ENCODE measurements around the gene ANKLE2.

Gene ANKLE2

DNA sequence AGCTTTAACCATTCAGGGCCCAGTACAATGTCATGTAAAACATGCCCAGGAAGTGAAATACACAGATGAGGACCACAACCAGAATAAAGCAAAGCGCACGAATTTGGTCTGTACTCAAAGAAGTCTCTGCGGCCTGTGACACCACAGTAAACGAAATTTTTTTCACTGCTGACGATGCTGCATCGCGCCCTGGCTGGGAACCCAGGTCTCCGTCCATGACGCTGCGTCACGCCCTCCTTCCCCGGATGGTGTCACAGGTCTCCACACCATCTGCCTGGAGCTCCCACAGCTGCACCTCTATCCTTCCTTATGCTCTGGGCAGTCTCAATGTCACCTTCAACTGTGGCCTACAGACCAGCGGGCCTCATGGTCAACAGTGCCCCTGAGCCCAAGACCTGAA is 17.8 kb downstream of the ANKLE2 start:
- DNase-seq: no peak

GRCh38 chr12:132741620-132742019 is 20.0 kb downstream of the ANKLE2 start:
- no peak for DNase-seq

GRCh38 chr12:132740652-132741051 is 21.0 kb downstream of the ANKLE2 start:
- DNase-seq: no peak

- DNase-seq: no peak
Measured at GRCh38 chr12:132740313-132740646, 21.4 kb downstream of the ANKLE2 start.

GRCh38 chr12:132739600-132740312 is 21.9 kb downstream of the ANKLE2 start:
- DNase-seq: no peak

- DNase-seq: no peak
Measured at GRCh38 chr12:132736913-132737312, 24.7 kb downstream of the ANKLE2 start.

DNA sequence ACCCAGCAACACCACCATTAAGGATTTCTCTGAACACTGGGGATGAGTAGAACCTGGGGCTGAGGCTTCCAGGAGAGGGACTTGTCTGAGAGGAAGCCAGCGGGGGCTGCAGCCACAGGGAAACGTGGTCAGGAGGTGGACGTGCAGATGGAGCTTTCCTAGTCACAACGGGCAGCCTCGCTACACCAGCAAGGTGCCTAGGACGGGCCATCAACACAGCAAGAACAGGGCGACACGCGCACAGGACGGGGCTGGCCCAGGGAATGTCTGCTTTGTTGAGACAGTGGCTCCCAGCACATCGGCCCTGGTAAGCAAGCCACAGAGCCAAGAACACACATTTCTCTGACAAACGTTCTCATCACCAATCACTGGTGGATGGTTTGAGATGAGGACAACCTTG is 25.3 kb downstream of the ANKLE2 start:
- no peak for DNase-seq

- no peak for DNase-seq
Measured at GRCh38 chr12:132735496-132735895, 26.1 kb downstream of the ANKLE2 start.

DNA sequence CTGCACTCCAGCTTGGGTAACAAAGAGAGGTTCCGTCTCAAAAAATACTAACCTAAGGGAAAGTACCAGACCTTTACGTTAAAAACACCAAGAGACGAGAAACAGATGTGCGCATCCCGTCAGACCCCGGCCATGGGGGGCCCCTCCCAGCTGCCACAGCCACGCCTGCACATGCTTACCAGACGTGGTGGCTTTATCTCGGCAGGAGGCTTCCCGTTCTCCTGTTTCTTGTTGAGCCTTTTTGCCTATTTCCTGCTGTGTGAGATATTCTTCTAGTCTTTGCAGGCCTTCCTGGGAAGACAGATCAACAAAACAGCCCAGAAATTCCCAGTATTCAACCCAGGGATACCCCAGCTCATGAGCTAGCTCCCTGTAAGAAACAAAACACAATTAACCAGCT is 27.4 kb downstream of the ANKLE2 start:
- DNase-seq: no peak

GRCh38 chr12:132731574-132731973 is 30.1 kb downstream of the ANKLE2 start:
- DNase-seq: no peak

DNA sequence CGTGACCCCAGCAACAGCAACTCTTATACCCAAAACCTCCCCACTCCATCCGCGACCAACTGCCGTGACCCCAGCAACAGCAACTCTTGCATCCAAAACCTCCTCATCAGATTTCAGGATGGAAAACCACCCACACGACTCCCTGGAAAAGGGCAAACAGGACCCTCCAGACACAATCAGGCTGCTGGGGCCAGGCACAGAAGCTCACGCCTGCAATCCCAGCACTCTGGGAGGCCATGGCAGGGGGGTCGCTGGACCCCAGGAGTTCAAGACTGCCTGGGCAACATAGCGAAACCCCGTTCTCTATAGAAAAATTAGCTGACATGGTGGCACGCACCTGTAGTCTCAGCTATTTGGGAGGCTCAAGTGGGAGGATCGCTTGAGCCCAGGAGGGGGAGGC is 31.3 kb downstream of the ANKLE2 start:
- DNase-seq: no peak

GRCh38 chr12:132729541-132730320 is 31.9 kb downstream of the ANKLE2 start:
- no peak for DNase-seq

- no peak for DNase-seq
Measured at GRCh38 chr12:132728502-132728901, 33.1 kb downstream of the ANKLE2 start.

- DNase-seq: no peak
Measured at GRCh38 chr12:132727091-132727794, 34.4 kb downstream of the ANKLE2 start.

DNA sequence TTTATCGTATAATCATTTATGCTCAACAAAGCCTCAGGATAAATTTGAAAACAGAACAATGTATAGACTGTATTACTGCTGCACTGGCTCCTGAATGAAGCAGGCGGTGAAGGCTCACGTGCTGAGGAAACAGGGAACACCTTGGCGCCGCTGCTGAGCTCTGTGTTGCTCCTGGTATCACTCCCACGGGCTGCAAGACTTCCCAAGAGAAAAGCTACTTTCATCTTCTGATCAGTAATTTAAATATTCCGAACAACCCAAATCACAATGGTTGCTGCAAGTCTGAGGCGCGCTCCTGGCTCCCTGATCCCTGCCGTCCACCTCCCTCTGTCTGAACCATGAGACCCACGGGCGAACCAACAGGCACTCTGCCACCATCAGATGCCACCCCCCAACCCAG is 35.2 kb downstream of the ANKLE2 start:
- DNase-seq: no peak

DNA sequence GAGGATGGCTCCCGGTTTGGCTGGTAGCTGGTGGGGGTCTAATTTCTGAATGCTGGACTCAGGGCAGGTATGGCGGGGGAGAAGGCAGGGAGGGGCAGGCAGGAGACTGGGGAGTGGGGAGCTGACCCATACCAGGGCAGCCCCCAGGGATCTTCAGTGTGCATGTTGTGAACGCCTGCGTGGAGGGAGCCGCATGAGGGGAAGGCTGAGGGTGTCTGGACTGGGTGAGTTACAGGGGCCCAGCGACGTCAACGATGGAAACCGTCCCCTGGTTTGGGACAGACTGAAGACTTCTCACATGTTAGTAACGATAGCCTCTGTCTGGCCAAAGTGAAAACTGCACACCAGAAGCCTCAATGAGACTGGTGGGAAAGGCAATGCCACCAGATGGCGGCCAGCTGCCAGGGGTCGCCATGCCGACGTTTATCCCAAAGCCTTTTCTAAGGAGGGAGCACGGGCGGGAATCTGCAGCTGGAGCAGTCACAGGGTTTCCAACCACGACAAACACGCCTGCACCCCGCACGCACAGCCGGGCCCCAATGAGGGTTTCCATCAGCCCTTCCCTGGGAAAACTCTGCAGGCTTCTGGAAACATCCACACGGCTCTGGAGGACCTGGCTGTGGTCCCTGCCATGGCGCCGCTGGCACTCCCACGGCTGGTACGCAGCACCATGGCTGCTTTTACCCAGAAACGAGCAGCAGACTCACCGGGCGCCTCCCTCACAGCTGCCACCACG is 37.0 kb downstream of the ANKLE2 start:
- DNase-seq: peak; percentile 57

GRCh38 chr12:132723764-132724140 is 37.9 kb downstream of the ANKLE2 start:
- DNase-seq: no peak

- DNase-seq: no peak
Measured at GRCh38 chr12:132723015-132723763, 38.4 kb downstream of the ANKLE2 start.

- DNase-seq: no peak
Measured at GRCh38 chr12:132720606-132721345, 40.9 kb downstream of the ANKLE2 start.

- no peak for DNase-seq
Measured at GRCh38 chr12:132719954-132720324, 41.7 kb downstream of the ANKLE2 start.

DNA sequence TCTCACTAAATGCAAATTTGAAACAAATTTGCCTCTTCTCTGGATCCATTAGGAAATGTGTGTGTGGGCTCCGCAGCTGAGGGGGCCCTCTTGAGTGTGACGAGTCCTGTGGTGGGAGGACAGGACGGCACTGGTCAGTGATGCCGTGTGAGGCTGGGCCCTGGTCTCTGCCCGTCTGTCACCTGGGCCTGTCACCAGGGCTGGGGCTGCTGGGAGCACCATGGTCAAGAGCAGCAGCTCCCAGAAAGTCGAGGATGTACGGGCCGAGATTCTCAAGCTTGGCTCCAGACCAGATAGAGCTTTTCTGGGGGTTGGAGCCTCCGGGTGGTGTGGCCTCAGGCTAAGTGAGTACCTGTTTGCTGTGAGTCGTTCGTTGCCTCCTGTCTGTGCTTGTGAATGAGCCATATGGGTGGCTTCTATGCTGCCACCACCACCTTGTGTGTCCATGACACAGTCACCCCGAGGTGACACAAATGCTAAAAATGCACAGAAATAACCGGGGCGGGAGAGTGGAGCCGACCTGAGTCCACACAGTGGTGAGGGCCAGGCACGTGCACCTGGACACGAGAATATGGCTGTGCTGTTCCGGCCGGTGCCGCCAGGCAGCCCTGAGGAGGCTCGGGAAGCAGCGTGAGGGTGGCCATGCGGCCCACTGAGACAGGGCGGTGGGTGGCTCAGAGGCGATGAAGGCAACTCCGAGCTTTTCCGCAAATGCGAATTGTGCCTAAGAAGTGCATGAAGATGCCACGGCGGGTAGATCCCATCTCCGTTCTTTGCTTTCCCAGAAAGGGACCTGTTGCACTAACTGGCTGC is 42.3 kb downstream of the ANKLE2 start:
- DNase-seq: no peak

All from left hindlimb (tissue), 1 donor.